Mesenteric fat pad (tissue), 1 donor: ENCODE data around the gene SLIT3. TPM values are rescaled to one million over a fixed set of nuclear protein-coding genes. Genes with fewer than 3 reads are reported as not detected.

ENCODE experiments used
- DNase-seq: peaks from one replicate; pipeline ENCODE4 v3.0.0-alpha.2; 2020; ENCODE audit warnings: low spot score
- total RNA-seq: library from RNA; stranded (reverse); fragmentation: NEBNext Ultra II Directional; extraction: Animal tissue kit (Norgen Biotek cat#: 25700); gene quantifications from one replicate; pipeline ENCODE4 v1.2.1, GENCODE V29; 2021
- donor health status: DM: yes; HTN: yes; CAD: no.

SLIT3 gene
- total RNA-seq, 1 donor from 2014 or later = 83.6 TPM

GRCh38 chr5:169085636-169086035 is 215.3 kb downstream of the SLIT3 start:
- DNase-seq = no peak

GRCh38 chr5:169085212-169085611 is 215.7 kb downstream of the SLIT3 start:
- DNase-seq = no peak

GRCh38 chr5:169084775-169085174 is 216.2 kb downstream of the SLIT3 start:
- no peak for DNase-seq

- DNase-seq = no peak
Measured at GRCh38 chr5:169083394-169084018, 217.4 kb downstream of the SLIT3 start.

- DNase-seq = no peak
Measured at GRCh38 chr5:169081000-169081724, 219.8 kb downstream of the SLIT3 start.

- no peak for DNase-seq
Measured at GRCh38 chr5:169080448-169080911, 220.5 kb downstream of the SLIT3 start.

- no peak for DNase-seq
Measured at GRCh38 chr5:169079697-169080096, 221.2 kb downstream of the SLIT3 start.

GRCh38 chr5:169074839-169075238 is 226.1 kb downstream of the SLIT3 start:
- DNase-seq = no peak

GRCh38 chr5:169072233-169072632 is 228.7 kb downstream of the SLIT3 start:
- no peak for DNase-seq

GRCh38 chr5:169070413-169070812 is 230.5 kb downstream of the SLIT3 start:
- no peak for DNase-seq

GRCh38 chr5:169067751-169068173 is 233.2 kb downstream of the SLIT3 start:
- no peak for DNase-seq

- no peak for DNase-seq
Measured at GRCh38 chr5:169065400-169065799, 235.5 kb downstream of the SLIT3 start.

GRCh38 chr5:169064093-169064492 is 236.8 kb downstream of the SLIT3 start:
- no peak for DNase-seq

GRCh38 chr5:169063316-169063953 is 237.5 kb downstream of the SLIT3 start:
- DNase-seq = no peak

- DNase-seq = no peak
Measured at GRCh38 chr5:169062690-169063089, 238.2 kb downstream of the SLIT3 start.

GRCh38 chr5:169054506-169054905 is 246.4 kb downstream of the SLIT3 start:
- no peak for DNase-seq

GRCh38 chr5:169052207-169052606 is 248.7 kb downstream of the SLIT3 start:
- no peak for DNase-seq

GRCh38 chr5:169051351-169051750 is 249.6 kb downstream of the SLIT3 start:
- no peak for DNase-seq

GRCh38 chr5:169050636-169051035 is 250.3 kb downstream of the SLIT3 start:
- no peak for DNase-seq

GRCh38 chr5:169050146-169050571 is 250.8 kb downstream of the SLIT3 start:
- DNase-seq = no peak

- DNase-seq = no peak
Measured at GRCh38 chr5:169049712-169050111, 251.2 kb downstream of the SLIT3 start.
